Measurements from ENCODE around the gene OR4D2.

DNA sequence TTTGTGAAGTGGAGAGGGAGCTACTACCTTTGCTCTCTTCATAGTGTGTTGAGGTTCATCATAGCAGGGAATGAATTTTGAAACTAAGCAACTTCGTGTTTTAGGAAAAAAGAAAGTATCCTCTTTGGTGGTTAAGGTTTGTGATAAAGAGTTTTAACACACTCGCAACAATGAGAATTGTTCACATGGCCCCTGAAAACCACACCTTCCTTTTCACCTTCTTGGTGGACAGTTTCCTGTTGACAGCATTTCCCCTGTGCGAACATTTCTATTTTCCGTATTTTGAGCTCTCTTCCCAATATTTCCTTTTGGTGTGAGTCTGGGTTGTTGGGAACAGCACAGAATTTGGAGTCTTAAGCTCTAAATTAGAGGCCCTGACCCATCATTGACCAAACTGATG lies 3.8 kb downstream of the OR4D2 start:
- TF ChIP-seq CTCF (IDR thresholded peaks at IDR 0.05) (no peak), POLR2A (IDR thresholded peaks at IDR 0.05) (no peak)
